WTC11 (cell line): ENCODE measurements around the gene UTP4.

ENCODE experiments used
- ARID4B ChIP-seq: sonication (generic); formaldehyde crosslinking; IDR thresholded peaks from 2 replicates; pipeline ENCODE4 v1.8.0; 2023; ENCODE audit warnings: missing genetic modification reagents, mild to moderate bottlenecking, borderline replicate concordance
- ATF2 ChIP-seq: sonication (generic); formaldehyde crosslinking; IDR thresholded peaks from 2 replicates; pipeline ENCODE4 v1.8.1; 2022; ENCODE audit warnings: low read depth, missing genetic modification reagents, borderline replicate concordance
- ATF3 ChIP-seq: sonication (generic); formaldehyde crosslinking; conservative IDR thresholded peaks from 2 replicates; pipeline ENCODE4 v1.8.1; 2022; ENCODE audit warnings: mild to moderate bottlenecking, missing genetic modification reagents
- CTCF ChIP-seq: fragments of 200-600 bp; IDR thresholded peaks from 2 replicates; pipeline ENCODE4 v1.8.0; 2022; ENCODE audit warnings: antibody characterized with exemption
- KAT7 ChIP-seq: sonication (generic); formaldehyde crosslinking; IDR thresholded peaks from 2 replicates; pipeline ENCODE4 v1.8.1; 2023; ENCODE audit warnings: missing genetic modification reagents, mild to moderate bottlenecking, borderline replicate concordance
- MAX ChIP-seq: sonication (generic); formaldehyde crosslinking; IDR thresholded peaks from 2 replicates; pipeline ENCODE4 v1.8.0; 2022; ENCODE audit warnings: mild to moderate bottlenecking, missing genetic modification reagents
- NR2C2 ChIP-seq: sonication (generic); formaldehyde crosslinking; IDR thresholded peaks from 2 replicates; pipeline ENCODE4 v1.8.0; 2022; ENCODE audit warnings: mild to moderate bottlenecking, missing genetic modification reagents
- NR3C1 ChIP-seq: sonication (generic); formaldehyde crosslinking; conservative IDR thresholded peaks from 2 replicates; pipeline ENCODE4 v1.8.1; 2023; ENCODE audit warnings: low read depth, mild to moderate bottlenecking, missing genetic modification reagents
- USF2 ChIP-seq: sonication (generic); formaldehyde crosslinking; IDR thresholded peaks from 2 replicates; pipeline ENCODE4 v1.8.1; 2023; ENCODE audit warnings: mild to moderate bottlenecking, missing genetic modification reagents, moderate library complexity
- ZNF671 ChIP-seq: fragments of 250-450 bp; sonication (Bioruptor Pico); IDR thresholded peaks from 2 replicates; pipeline ENCODE4 v1.8.0; 2021; ENCODE audit warnings: mild to moderate bottlenecking

GRCh38 chr16:69171325-69172084 is 39.1 kb downstream of the UTP4 start:
- TF ChIP-seq CTCF: no peak
- TF ChIP-seq MAX: no peak
- TF ChIP-seq KAT7: no peak
- TF ChIP-seq NR2C2 (CRISPR knock-in tag): no peak
- no peak for TF ChIP-seq USF2 (CRISPR knock-in tag)
- no peak for TF ChIP-seq ARID4B (CRISPR knock-in tag)
- TF ChIP-seq ATF2 (CRISPR knock-in tag): no peak
- no peak for TF ChIP-seq NR3C1 (CRISPR knock-in tag)
- no peak for TF ChIP-seq ZNF671 (CRISPR knock-in tag)
- TF ChIP-seq ATF3: no peak
